NCI-H1436 (cell line): Measurements from ENCODE around the gene C1QTNF8.

ENCODE experiments used
- DNase-seq: peaks from one replicate; lab custom pipeline; 2025; lab: John Stamatoyannopoulos, UW

The C1QTNF8 gene

DNA sequence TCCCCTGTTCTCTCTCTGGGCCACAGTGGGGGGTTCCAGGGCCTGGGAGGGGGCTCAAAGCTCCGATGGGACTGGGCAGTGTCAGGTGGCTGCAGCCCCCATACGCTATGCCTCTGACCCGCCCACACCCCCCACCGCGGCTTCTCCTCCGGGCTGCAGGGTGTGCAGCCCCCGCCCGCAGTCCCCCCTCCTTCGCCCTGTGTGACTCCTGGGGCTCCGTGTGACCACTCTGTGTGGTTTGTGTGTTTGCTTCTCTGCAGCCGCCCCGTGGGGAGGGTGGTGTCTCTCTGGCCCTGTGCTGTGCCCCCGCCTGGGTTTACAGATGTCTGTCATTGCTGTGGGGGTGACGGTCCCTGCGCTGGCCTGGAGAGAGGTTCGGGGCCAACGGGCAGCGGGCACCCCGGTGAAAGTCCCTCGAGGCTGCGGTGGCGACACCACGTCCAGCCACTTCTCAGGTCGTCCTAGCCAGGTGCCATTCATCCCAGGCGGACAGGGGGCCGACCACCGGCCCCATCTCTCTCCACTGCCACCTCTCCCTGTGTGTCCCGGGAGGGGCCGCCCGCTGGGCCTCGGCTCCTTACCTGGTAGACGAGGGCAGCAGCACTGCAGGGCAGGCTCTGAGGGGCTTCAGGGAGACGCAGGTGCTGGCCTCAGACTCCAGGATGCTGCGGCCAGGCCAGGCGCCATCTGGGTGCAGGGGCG is 18.0 kb downstream of the C1QTNF8 start:
- no peak for DNase-seq

DNA sequence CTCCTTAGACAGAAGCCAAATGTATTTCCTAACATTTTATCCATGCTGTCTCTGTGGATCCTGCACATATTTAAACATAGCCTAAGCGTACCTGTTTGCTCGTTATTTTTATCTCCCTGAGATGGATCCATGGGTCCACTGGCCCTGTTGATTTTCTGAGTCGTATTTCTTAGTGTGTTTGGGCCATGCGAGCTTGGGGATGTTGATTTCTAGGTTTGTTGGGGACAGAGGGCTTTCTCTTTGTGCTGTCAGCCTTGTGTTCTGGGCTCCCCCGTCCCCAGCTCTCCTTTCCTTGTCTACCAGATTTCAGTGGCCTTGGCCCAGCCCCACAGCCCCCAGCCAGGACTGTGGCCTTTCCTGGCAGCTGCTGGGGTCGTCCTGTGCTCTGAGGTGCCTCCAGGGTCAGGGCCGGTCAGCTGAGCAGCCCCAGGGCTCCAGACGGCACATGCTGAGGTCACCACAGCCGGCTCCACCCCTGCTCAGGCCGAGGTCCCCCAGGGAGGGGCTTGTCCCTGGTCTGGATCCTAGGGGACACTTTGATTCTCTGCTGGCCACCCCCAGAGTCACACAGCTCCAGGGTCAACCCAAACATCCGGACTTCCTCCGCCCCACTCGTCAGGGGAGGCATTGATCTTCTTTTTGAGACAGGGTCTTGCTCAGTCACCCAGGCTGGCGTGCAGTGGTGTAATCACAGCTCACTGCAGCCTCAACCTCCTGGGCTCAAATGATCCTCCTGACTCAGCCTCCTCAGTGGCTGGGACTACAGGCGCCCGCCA is 19.1 kb downstream of the C1QTNF8 start:
- DNase-seq: no peak

DNA sequence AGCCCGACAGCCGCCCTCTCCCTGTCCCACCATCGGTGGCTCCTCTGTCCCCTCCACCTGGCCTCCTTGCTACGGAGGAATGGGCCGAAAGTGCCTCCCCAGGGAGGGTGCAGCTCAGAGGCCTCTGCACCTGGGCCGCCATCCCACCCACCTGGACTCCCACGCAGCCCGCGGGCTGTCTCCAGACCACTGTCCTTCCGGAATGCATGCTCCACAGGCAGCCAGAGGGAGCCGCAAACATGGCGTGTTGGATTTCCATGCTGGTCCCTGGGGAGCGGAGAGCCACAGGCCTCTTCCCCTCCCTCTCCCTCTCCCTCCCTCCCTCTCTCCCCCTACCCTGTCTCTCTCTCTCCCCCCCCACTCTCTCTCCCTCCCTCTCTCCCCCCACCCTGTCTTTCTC is 20.5 kb downstream of the C1QTNF8 start:
- no peak for DNase-seq

DNA sequence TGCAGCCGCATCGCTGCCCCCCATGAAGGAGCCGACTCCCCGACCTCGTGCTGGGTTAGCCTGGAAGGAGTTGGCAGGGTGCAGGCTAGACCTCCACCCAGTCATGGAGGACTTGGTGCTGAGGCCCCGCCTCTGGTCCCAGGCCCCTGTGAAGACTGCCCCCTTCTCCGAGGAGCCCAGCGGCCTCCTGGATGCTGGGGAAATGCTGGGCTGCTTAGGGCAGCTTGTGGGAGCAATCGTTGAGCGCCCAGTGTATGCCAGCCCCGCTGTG is 21.7 kb downstream of the C1QTNF8 start:
- DNase-seq: no peak

DNA sequence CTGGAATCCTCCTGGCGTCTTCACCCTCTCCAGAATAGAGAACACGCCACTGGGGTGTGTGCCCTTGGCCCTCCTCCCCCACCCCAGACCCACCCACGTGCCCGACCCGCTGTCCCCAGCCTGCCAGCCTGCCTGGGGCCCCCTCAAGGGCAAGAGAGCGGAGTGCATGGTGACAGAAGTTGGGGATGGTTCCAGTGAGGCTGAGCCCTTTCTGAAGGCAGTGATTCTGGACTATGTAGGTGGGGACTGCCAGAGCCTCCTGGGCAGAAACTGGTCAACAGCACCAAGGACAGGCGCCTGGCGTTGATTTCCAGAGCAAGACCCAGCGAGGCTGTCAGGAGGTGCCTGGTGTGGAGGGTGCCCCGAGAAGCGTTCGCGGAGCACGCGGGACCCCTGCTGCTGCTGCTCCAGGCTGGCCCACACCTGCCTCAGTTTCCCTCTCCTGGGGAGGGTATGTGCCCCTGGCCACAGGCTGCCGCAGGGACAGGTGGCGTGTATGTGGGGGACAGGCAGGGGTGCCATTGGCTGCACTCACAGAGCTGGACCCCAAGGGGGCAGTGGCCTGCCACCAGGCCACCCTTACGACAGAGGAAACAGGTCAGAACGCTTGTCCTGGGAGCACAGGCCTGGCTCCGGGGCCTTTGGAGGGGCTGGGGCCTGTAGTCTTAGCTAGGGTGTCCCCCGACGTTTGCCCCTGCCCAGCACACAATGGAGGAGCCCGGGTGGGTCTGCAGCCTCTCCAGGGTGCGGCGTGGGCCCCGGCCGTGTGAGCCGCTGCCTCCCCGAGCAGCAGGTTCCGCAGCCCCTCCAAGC is 22.3 kb downstream of the C1QTNF8 start:
- DNase-seq: no peak

DNA sequence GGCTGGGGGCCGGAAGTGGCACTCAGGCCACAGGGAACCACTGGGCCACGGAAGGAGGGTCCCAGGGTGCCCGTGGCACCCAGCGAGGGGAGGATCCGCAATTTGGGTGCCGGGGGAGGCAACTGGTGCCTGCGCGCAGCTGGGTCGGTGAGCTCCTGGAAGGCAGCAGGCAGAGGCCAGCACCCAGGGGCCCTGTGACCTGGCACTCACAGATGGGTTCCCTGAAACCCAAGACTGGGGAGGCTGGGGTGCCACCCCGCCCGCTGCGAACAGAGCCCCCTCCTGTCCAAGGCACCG is 22.8 kb downstream of the C1QTNF8 start:
- no peak for DNase-seq

DNA sequence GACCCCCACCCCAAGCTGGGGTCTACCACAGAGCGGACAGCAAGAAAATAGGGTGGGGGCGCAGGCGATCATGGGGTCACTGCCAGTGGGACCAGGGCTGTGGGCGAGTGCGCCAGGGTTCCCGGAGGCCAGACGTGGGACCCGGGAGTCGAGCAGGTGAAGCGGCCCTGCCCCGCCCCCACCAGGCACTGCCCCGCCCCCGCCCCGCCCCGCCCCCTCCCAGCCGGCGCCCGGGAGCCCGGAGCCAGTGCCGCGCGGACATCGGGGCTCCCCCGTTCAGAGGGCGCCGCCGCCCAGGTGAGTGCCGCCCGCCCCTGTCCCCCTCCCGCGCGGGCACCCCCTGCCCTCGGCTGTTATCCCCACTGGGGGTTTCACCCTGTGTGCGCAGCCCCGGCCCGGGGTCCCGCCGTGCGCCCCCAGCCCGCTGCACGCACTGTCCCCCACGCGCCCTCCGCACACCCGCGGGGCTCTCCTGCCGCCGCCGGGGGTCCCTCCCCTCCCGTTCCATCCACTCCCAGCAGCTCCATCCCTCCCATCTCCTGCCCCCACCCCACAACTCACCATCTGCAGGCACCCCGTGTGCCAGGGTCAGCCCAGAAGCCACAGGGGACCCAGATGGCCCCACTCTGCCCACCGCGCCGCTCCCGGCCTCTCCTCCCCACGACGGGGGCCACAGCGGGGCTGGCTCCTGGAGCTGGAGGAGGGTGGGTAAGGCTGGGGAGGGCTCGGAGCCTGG is 23.4 kb downstream of the C1QTNF8 start, which contains the start of gene SSTR5:
TSS of gene SSTR5 (plus strand) at position 222 of the 736 bp plus-strand sequence. CDS start 6,122 bp downstream, outside the sequence.
- no peak for DNase-seq

DNA sequence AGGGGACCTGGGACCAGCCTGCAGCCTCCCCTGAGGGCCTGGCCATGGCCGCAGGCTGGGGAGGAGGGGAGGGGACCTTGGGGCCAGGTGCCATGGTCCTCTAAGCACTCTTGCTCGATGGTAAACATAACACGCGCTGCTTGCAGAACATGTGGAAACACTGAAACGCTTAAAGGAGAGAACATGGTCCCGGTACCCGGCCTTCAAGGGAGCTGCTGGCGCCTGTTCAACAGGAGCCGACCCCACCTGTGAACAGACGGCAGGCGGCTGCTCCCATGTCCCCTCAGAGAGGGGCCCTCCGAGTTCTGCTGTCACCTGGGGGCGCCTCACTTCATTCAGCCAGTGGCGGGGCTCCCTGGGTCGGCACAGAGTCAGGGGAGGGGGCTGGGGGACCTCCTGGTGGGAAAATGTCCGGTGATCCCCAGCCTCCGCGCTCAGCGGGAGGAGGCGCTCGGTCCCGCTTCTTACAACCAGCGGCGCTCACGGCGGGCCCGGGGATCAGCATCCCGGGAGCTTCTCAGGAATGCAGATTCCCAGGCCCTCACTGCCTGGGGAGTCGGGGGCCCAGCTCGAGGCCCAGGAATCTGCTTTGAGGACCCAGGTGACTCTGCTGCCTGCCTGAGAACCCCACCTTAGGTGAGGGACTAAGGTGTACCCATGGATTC is 24.4 kb downstream of the C1QTNF8 start:
- DNase-seq: no peak

DNA sequence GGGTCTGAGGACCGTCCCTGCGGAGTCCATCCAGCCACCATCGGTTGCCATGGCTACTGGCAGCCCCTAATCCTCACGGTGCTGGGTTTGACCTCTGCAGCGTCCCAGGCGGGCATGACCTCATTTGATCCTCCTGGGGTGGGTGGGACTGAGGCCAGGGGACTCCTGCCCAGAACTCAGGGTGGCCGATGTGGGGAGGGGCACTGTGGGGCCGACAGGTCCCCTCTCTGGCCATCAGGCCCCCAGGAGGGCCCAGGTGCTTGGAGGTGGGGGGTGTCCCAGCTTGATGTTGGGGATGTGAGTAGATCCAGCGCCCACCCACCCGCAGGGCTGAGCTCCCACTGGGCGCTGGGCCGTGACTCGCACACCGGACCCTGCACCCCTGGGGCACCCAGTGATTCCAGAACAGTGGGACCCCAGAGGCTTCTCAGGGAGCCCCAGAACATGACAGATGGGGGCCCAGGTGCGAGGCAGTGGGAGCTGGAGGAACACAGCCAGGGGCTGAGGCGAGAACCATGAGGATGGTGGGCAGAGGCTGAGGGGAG is 25.1 kb downstream of the C1QTNF8 start:
- no peak for DNase-seq

DNA sequence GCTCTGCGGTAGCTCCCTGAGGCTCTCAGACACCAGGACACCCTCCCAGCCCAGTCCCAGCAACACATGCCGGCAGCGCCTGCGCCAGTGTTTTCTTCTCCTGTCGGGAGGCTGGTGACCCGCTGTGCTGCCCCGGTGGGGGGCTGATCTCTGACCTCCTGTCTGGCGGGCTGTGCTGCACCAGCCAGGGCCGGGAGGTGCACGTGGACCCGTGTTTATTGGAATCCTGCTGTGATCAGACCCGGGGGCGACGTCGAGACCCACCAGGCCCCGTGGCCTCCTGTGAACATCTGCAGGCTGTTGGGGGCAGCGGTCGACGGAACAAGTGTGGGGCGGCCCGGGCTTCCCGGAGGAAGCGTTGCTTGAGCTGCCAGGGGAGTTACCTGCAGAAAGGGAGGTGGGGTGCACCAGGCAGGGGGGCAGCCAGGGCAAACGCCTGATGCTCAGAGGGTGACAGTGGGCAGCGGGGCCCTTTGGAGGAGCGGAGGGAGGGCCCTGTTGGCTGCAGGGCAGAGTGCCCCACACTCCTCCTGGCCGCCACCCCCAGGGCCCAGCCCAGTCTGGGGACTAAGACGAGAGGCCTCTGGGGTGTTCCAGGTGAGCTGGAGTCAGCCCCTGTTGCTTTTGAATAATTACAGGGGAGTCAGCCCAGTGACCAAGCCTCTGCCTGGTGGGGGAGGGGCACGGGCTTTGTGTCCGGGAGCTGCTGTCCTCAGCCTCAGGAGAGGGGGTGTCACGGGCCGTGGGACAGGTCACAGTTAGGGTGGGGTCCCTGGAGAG is 25.8 kb downstream of the C1QTNF8 start:
- DNase-seq: no peak

DNA sequence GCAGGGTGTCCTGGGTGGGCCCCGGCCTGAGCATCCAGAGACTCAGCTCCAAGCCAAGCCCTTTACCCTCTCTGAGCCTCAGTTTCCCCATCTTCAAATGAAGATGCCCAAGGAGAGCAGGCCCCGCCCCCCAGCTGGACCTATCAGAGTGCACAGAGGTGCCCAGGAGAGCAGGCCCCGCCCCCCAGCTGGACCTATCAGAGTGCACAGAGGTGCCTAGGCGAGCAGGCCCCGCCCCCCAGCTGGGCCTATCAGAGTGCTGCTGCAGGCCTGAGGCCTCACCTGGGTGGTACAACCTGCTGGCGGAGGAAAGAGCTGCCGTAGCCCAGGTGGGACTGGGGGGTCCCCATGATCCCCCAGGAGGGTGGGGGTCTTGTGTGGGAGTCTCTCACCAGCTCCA is 26.9 kb downstream of the C1QTNF8 start:
- DNase-seq: no peak

DNA sequence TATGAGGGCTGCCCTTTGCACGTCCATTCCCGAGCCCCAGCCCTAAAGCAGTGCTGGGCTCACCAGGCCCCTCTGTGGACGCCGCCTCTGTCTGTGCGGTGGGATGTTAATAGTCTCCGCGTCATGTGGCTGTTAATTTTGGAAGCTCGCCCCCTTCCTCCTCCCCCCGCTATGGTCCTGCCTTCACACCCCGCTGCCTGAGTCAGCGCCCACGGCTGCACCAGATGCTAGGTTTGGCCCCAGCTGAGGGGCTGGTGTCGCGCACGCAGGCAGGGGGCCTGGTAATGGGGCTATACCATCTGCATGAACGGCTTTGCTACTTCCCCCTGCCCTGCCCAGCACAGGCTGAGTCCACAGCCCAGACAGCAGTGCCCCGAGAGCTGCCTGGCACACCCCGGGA is 27.6 kb downstream of the C1QTNF8 start:
- DNase-seq: no peak

DNA sequence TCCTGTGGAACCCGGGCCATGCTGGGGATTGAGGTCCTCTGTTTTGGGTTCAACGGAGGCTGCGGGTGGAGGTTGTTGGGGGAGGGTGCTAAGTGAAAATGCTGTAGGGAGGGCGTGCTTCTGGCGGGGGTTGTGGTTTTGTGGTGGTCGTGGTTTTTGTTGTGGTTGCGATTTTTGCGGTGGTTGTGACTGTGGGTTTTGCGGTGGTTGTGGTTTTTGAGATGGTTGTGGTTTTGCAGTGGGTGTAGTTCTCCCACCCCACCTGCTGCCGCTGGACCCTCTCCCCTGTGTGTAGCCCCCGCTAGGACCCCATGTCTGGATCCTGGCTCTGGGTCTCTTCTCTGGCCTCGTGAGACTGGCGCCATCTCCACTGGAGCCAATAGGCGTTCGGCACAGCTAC is 28.4 kb downstream of the C1QTNF8 start:
- DNase-seq: no peak

DNA sequence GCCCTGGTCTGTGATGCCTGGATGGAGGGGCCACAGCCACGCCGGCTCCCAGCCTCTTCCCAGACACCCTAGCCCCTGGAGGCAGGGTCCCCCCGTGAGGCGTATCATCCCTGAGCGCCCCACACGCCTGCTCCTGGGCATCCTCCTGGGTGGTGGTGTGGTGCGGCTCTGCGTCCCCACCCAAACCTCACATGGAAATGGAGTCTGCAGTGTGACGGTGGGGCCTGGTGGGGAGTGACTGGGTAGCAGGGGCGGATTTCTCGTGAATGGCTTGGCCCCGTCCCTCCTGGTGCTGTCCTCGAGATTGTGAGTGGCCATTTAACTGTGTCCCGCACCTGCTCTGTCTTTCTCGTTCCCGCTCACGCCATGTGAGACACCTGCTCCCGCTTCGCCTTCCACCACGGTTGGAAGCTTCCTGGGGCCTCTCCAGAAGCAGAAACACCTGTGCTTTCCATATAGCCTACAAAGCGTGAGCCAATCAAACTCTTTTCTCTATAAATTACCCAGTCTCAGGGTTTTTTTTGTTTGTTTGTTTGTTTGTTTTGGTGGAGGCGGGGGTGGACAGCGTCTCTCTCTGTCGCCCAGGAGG is 29.4 kb downstream of the C1QTNF8 start:
- no peak for DNase-seq

DNA sequence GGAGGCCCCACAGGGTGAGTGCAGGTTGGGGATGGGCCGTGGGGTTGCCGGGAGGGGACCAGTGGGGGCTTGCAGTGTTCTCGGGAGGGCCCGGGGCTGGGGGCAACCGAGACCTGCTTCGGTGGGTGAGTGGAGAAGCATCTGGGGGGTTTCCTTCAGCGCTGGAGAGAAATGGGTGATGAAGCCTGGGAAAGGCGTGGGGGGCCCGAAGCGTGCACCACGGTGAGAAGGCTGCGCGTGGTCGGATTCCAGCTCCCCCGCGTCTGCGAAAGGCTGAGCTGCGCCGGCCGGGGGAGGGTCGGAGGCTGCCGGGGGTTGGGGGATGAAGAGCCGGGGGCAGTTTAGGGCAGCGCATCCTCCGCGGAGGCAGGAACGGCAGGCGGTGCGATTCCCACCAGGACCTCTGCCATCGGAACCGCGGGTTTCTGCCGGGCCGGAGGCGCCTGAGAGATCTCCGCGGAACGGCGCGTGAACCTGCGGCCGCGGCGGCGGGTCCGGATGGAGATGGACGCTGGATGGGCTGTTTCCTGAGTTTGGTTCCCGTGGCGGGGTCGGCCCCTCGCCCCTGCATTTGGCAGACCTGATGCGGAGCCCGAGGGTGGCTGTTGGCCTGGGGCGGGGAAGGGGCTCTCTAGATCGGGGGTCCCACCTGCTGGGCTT is 30.4 kb downstream of the C1QTNF8 start:
- no peak for DNase-seq

DNA sequence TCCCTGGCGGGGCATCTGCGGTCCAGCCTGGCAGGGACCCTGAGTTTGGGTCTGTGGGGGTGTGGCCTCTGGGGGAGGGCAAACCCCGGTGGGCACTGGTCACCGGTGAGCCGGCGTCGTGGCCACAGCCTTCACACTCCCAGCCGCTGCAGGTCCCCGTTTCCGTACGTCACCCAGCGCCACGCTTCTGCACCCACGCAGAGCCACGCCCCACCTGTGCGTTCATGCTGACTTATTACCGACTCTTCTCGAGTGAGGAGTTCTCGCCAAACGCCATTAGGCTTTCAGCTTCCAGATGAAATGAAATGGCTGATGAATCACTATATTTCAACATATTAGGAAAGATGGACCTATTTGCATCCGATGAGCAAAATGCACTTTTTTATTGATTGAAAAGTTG is 32.3 kb downstream of the C1QTNF8 start:
- no peak for DNase-seq

DNA sequence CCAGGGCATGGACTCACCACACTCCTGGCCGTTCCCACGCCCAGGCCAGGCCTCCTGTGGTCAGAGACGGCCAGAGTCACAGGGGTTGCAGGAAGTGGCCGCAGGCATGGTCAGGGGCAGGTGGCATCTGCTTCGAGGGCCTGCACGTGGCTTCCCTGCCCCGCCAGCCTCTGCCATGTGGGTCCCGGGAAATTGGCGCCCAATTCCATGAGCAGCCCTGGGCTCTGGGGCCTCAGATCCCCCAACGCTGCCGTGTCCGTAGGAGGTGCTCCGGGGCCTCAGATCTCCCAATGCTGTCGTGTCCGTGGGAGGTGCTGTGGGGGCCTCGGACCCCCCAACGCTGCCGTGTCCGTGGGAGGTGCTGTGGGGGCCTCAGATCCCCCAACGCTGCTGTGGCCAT is 33.1 kb downstream of the C1QTNF8 start:
- no peak for DNase-seq

DNA sequence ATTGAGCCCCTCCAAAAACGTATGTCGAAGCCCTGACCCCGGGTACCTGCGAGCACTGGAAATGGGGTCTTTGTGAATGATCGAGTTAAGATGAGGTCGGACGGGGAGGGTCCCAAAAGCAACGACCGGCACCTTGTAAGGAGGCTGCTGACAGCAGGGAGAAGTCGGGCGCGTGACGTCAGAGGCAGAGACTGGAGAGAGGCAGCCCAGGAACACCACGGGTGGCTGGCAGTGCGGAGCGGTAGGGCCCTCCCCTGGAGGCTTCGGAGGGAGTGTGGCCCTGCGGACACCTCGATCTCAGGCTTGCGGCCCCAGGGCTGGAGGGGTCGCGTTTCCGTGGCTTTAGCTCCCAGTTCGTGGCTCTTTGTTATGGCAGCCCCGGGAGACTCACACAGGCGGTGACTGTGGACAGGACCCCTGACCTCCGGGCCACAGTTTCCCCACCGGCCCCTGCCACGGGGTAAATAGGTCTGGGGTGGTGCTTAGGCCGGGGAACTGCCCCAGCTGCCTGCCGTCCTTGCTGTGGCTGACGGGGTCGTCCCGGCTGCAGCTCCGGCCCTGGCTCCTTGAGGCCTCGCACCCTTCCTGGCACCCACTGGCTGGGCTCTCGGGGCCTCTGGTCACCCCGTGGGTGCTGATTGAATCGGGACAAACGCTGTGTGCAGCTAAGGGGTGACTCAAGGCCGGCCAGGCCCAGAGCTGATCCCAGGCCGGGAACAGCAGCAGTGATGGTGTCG is 34.1 kb downstream of the C1QTNF8 start:
- DNase-seq: no peak
